GM10266 (cell line): Measurements from ENCODE around the gene SINHCAF.

Experiments used
- DNase-seq: peaks from one replicate; pipeline ENCODE4 v3.0.0; 2012; ENCODE audit errors: extremely low spot score
- CTCF ChIP-seq: IDR thresholded peaks from 2 replicates; pipeline ENCODE4 v1.5.1; 2012; ENCODE audit warnings: mild to moderate bottlenecking, low read depth; ENCODE audit not compliant: control insufficient read depth, insufficient read depth; ENCODE audit errors: missing control alignments

Gene SINHCAF

DNA sequence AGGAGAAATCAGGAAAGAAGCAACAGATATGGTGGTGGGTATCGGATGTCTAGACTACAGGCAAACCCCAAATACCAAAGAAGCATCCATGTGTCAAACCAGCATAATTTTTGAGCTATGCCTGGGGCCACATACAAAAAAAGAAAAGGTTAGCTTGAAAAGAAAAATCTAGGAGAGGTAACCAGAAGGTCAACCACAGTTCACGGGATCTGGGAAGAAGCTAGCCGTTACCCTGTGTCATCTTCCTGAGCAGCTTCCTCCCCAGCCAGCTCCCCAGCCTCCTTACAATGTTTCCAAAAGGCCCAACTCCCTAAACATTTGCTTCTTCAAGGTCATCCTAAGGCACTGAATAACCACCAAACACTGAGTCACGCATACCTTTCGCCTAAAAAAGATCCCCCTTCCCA lies 3.1 kb downstream of the SINHCAF start:
- TF ChIP-seq CTCF: no peak
- DNase-seq: no peak

GRCh38 chr12:31321897-31322228 lies 4.1 kb downstream of the SINHCAF start:
- TF ChIP-seq CTCF: no peak
- no peak for DNase-seq

GRCh38 chr12:31321186-31321896 lies 4.6 kb downstream of the SINHCAF start:
- no peak for DNase-seq
- no peak for TF ChIP-seq CTCF

DNA sequence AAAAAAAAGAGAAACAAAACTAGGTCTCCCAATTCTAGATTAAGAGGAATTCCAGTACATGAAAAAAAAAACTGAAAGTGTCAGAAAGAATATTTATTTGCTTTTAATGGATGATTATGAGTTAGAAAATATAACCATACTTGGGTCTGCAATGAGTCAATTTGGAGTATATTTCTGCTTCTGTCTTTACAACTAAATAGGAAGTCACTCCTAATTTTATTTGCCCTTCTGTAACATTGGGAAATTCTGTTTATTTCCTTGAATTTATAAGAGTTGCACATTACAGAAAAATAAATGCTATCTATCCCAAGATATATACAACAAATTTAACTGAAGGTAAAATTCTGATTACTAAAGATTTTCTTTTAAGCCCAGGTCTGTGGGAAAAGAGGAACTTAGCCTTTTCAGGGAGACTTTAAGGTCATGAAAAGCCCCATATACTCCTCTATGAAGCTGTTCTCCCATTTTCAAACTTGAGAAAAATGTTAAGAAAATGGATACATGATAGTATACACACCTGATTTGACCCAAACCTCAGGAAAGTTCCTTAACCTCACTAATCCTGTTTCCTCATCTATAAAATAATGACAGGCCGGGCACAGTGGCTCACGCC lies 7.2 kb downstream of the SINHCAF start:
- DNase-seq: no peak
- no peak for TF ChIP-seq CTCF

DNA sequence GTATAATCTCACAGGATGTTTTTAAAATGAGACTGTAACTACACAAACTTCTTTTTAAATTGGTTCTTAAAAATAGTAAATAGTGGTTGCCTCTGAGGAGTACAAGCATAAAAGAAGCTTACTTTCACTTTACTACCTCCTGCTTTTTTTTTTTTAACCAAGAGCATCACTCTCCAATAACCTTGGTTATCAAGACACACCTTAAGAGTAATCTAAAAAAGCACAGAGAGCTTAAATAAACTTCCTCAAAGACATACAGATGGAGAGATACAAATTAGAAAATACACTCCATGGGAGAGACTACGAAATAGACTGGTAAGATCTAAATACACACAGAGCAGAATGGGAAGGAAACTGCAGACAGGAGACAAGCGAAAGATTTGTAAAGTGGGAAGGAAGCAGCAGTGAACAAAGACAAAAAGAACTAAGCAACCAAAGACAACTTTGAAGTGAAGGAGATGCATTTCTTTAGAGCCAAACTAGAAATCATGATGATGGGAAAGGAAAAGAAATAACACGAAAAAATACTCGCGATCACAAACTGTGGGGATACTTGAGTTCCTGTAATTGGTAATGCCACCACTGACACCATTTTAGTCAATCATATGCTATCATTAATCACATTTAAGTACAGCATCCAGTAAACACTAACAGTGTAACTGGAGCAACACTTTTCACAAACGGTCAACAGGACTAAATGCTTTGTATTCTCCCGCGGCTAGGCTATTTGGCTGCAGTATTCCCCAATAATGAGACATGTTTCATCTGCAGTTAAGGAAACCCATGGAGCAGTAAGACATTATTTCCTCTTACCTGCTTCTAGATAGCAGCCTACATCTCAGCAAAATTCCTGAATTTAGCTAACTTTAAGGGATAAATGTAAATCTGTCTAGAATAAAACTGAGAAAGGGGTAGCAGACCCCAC lies 8.2 kb downstream of the SINHCAF start:
- DNase-seq: no peak
- no peak for TF ChIP-seq CTCF

GRCh38 chr12:31316891-31317290 lies 9.1 kb downstream of the SINHCAF start:
- no peak for TF ChIP-seq CTCF
- no peak for DNase-seq

DNA sequence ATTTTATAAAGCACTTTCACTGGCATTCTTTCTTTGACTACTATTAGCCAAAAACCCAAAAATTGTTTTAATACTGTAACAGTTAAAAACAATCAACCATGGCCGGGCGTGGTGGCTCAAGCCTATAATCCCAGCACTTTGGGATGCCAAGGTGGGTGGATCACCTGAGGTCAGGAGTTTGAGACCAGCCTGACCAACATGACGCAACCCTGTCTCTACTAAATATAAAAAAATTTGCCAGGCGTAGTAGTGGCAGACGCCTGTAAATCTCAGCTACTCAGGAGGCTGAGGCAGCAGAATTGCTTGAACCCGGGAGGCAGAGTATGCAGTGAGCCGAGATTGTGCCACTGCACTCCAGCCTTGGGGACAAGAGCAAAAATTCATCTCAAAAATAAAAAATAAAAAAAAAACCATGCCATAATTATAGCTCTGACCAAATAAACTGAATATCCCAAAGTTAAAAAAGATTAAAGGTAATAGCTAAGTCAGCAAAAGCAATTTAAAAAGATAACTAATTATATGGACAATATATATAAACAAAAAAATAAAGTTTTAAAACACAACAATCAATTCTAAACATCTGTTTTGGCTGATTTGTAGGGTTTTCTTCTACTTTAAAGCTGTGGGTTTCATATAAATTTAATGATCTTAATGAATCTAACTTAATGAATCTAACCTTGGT lies 10.0 kb downstream of the SINHCAF start:
- TF ChIP-seq CTCF: no peak
- no peak for DNase-seq
